ENCODE results near the gene SREBF1.

DNA sequence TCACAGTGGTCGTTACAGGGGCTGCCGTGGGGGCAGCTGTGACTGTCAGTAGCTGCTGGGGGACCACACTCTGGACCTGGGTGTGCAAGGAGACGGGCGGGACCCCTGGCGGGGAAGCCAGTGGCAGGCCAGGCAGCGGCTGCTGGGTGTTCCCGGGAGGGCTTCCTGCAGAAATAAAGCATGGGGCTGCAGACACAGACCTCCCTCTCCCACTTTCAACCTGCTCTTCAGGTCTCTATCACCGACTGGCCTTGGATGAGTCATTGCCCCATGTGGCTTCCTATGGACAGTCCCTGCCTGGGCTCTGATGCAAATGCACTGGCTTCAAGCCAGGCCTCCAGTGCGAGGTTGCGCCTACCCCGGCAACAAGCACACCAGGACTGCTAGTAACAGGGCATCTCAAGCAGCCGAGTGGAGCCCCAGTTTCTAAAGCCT is 17.2 kb downstream of the SREBF1 start:
- TF ChIP-seq EZH2 (IDR thresholded peaks at IDR 0.05; ENCODE audit: low read depth, unreplicated experiment) = no peak
- TF ChIP-seq, protein P1, sequence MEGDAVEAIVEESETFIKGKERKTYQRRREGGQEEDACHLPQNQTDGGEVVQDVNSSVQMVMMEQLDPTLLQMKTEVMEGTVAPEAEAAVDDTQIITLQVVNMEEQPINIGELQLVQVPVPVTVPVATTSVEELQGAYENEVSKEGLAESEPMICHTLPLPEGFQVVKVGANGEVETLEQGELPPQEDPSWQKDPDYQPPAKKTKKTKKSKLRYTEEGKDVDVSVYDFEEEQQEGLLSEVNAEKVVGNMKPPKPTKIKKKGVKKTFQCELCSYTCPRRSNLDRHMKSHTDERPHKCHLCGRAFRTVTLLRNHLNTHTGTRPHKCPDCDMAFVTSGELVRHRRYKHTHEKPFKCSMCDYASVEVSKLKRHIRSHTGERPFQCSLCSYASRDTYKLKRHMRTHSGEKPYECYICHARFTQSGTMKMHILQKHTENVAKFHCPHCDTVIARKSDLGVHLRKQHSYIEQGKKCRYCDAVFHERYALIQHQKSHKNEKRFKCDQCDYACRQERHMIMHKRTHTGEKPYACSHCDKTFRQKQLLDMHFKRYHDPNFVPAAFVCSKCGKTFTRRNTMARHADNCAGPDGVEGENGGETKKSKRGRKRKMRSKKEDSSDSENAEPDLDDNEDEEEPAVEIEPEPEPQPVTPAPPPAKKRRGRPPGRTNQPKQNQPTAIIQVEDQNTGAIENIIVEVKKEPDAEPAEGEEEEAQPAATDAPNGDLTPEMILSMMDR (conservative IDR thresholded peaks at IDR 0.05; ENCODE audit: low read depth in 2 of 2) = no peak
- TF ChIP-seq STAT1 (IDR thresholded peaks at IDR 0.05; ENCODE audit: unreplicated experiment) = no peak
- no peak for TF ChIP-seq CREB1 (CRISPR knock-in tag; IDR thresholded peaks at IDR 0.05; ENCODE audit: low read depth)
- no peak for TF ChIP-seq POLR2AphosphoS5 (IDR thresholded peaks at IDR 0.05; ENCODE audit: low read depth)
- no peak for TF ChIP-seq ZNF114 (CRISPR knock-in tag; IDR thresholded peaks at IDR 0.05)
- TF ChIP-seq EZH2phosphoT487 (IDR thresholded peaks at IDR 0.05; ENCODE audit: unreplicated experiment) = no peak
- no peak for TF ChIP-seq NANOG (IDR thresholded peaks at IDR 0.05; ENCODE audit: borderline replicate concordance)
- no peak for TF ChIP-seq ZNF331 (CRISPR knock-in tag; IDR thresholded peaks at IDR 0.05; ENCODE audit: low read depth)
- no peak for TF ChIP-seq REST (IDR thresholded peaks at IDR 0.05; ENCODE audit: unreplicated experiment)
- TF ChIP-seq ETS1 (IDR thresholded peaks at IDR 0.05) = no peak
- TF ChIP-seq JUNB (IDR thresholded peaks at IDR 0.05; ENCODE audit: unreplicated experiment) = no peak
- no peak for TF ChIP-seq ZNF462 (CRISPR knock-in tag; IDR thresholded peaks at IDR 0.05)
